ENCODE data around the gene CDKN1C.

Gene CDKN1C

DNA sequence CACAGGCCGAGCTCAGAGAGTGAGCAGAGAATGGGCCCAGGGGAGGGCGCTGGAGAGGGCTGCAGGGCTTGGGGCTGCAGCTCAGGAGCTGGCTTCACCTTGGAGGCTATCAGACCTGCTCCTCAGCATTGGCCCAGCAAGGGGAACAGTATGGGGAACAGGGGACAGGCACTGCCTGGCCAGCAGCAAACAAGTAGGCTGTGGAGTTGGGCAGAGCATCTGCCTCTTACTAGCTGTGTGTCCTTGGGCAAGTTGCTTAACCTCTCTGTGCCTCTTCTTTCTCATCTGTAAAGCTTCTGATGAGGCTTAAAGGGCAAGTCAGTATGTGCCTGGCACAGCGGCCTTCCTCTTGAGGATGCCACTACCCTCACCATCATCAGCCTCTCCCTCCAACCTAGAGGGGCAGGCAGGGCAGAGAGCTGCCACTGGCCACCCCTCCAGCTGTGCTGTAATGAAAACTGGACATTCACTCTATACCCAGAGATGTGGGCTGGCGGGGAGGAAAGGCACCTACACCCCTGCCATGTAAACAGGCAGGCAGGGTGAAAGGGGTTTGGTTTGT, 7.5 kb upstream of the CDKN1C start:
- DNase-seq, result no peak
- TF ChIP-seq POLR2A (IDR thresholded peaks at IDR 0.05; ENCODE audit: low read length) (no peak), GATA1 (IDR thresholded peaks at IDR 0.05; ENCODE audit: low read depth, low read length) (no peak)

DNA sequence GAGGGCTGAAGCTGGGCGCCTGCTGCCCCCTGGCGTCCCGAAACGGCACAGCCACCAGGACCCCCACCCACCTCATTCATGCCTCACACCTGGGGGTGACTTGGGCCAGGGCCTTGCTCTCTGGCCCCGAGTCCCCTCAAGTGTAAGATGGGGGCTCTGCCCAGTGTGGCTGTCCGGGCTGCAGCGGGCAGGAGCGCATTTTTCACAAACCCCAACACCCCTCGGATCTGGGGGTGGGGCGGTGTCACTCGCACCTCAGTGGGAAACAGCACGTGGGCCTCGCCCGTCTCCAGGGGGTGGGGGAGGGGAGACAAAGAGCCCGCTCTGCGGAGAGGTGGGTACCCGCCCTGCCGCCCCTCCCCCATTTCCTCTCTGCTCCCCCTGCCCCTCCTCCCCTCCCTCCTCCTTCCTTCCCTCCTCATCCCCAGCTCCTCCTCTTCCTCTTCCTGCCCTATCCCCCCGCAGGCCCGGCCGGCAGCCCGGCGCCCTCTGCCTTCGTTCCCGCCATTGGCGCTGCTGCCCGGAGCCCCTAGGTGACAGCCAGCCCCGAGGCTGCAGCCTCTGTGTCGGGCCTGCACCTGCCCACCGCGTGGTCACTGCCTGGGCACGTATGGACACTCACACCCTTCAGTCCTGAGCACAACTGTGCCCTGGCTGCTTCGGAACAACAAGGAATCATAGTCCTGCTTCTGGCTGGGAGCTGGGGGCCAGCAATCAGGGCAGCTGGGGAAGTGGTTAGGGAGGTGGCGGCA, 6.8 kb upstream of the CDKN1C start:
- DNase-seq, result peak; percentile 28 to 59
- TF ChIP-seq GATA1 (IDR thresholded peaks at IDR 0.05; ENCODE audit: low read depth, low read length) (no peak), POLR2A (IDR thresholded peaks at IDR 0.05; ENCODE audit: low read length) (no peak)

DNA sequence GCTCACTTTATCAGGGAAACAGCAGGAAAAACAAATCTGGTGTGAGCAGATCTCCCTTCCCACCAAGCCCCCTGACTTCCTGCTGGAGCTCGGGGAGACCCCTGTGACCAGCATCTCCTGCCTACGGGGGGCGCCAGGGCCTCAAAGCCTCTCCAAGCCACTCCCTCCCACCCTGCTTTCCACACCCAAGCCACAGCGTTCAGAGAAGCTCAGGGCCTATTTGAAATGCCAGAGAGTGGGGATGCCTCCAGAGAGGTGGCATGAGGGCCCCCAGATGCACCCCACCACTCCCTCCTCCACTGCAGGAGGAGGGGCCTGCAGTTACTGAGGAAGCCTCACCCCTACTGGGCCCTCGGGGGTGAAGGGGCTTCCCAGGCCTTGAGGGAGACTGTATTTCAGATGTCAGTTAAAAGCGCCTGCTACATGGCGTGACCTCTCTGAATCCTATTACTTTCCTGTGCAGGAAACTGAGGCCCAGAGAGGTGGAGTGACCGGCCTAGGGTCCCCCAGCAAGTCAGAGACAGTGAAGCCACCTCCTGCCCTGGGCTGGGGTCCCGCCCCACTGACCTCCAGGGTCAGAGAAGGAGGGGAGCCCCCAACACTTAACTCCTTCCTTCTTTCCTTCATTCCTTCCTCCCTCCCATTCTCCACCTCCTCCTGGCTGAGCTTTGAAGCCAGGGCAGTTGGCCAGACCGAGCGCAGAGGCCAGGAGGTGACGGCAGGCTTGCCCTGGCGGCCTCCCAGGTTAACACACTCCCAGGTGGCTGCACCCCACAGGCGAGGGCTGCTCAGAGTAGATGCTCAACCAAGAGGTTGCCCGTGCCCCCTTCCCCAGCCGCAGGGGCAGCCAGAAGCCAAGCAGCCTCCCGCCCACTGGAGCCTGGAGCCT, 6.0 kb upstream of the CDKN1C start:
- TF ChIP-seq GATA1 (IDR thresholded peaks at IDR 0.05; ENCODE audit: low read depth, low read length) (no peak), POLR2A (IDR thresholded peaks at IDR 0.05; ENCODE audit: low read length) (no peak)
- no peak for DNase-seq

DNA sequence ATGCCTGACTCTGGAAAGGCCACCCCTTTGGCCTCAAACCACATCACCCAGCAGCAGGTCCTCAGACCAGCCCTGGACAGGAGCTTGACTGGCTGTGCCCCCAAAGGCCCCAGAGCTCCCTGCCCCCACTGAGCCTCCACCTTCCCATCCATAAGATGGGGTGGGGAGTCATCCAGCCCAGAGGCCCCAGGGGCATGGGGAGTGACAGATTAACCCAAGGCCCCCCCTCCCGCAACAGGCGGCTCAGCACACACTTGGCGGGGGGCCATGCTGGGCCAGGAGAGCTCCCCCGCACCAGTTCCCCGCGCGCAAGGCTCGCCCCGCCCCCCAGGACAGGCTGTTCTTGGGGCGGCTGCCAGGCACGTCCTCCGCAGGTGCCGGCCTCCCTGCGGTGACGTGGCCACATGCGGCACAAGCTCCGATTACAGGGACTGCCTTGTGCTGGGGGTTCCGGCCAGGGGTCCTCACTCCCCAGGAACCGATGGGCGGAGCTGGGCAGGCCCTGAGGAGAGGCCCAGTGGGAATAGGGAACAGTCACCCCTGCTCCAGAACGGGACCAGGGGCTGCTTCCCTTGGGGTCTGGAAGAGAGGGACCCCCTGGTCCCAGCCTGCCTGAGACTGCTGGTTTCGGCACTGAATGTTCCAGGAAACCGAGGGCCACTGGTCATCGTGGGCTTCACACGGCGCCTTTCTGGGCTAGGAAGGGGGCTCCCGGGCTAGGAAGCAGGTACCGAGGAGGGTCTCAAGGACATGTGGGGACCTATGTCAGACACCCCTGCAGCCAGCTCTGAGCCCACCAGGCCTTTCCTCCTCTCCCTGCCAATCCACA, 5.1 kb upstream of the CDKN1C start:
- TF ChIP-seq POLR2A (IDR thresholded peaks at IDR 0.05; ENCODE audit: low read length) (no peak), GATA1 (IDR thresholded peaks at IDR 0.05; ENCODE audit: low read depth, low read length) (no peak)
- no peak for DNase-seq

- TF ChIP-seq GATA1 (IDR thresholded peaks at IDR 0.05; ENCODE audit: low read depth, low read length), result no peak
- no peak for TF ChIP-seq POLR2A (IDR thresholded peaks at IDR 0.05; ENCODE audit: low read length)
- DNase-seq, result no peak
These were observed 4.0 kb upstream of the CDKN1C start for GRCh38 chr11:2889362-2890273.

GRCh38 chr11:2888266-2888968, 2.8 kb upstream of the CDKN1C start:
- DNase-seq, result peak; percentile 78 to 89
- TF ChIP-seq GATA1 (IDR thresholded peaks at IDR 0.05; ENCODE audit: low read depth, low read length) (no peak), POLR2A (IDR thresholded peaks at IDR 0.05; ENCODE audit: low read length) (no peak)

GRCh38 chr11:2887515-2888195, 2.1 kb upstream of the CDKN1C start:
- DNase-seq, result no peak
- TF ChIP-seq POLR2A (IDR thresholded peaks at IDR 0.05; ENCODE audit: low read length) (no peak), GATA1 (IDR thresholded peaks at IDR 0.05; ENCODE audit: low read depth, low read length) (no peak)

GRCh38 chr11:2886936-2887335, 1.4 kb upstream of the CDKN1C start:
- TF ChIP-seq GATA1 (IDR thresholded peaks at IDR 0.05; ENCODE audit: low read depth, low read length) (no peak), POLR2A (IDR thresholded peaks at IDR 0.05; ENCODE audit: low read length) (no peak)
- DNase-seq, result no peak

GRCh38 chr11:2886191-2886894, 768 bp upstream of the CDKN1C start:
- peak; percentile 55 to 57 for DNase-seq

GRCh38 chr11:2885017-2885677, 428 bp downstream of the CDKN1C start:
- peak; percentile 69 to 73 for DNase-seq
- TF ChIP-seq GATA1 (IDR thresholded peaks at IDR 0.05; ENCODE audit: low read depth, low read length), result no peak
- TF ChIP-seq POLR2A (IDR thresholded peaks at IDR 0.05; ENCODE audit: low read length), result no peak

More at GRCh38 chr11:2886191-2886894, 768 bp upstream of the CDKN1C start:
- TF ChIP-seq GATA1 (IDR thresholded peaks at IDR 0.05; ENCODE audit: low read depth, low read length), result no peak
- TF ChIP-seq POLR2A (IDR thresholded peaks at IDR 0.05; ENCODE audit: low read length), result no peak
